Keratinocyte (primary cell): ENCODE measurements around the gene STK40. TPM values are rescaled to one million over a fixed set of nuclear protein-coding genes. Genes with fewer than 3 reads are reported as not detected.

Experiments
- DNase-seq: peaks from one replicate; pipeline ENCODE4 v3.0.0-alpha.2; 2011; ENCODE audit warnings: low read depth, missing footprints, low spot score
- FAIRE-seq: peaks from 2 replicates; lab custom pipeline; 2011; peaks lifted over from hg19 to GRCh38; lab: Jason Lieb, UNC
- H2AFZ ChIP-seq: 2 replicates; pipeline ENCODE4 v1.6.0; 2012; ENCODE audit warnings: low read length, control low read depth, inconsistent platforms; ENCODE audit not compliant: control insufficient read depth
- H3K27ac ChIP-seq: 2 replicates; pipeline ENCODE4 v1.5.1; 2011; ENCODE audit warnings: low read length; ENCODE audit not compliant: control insufficient read depth, insufficient read depth
- H3K27me3 ChIP-seq: 3 replicates; pipeline ENCODE4 v1.6.0; 2011; ENCODE audit warnings: low read length; ENCODE audit not compliant: control insufficient read depth, insufficient read depth; ENCODE audit errors: extremely low read depth
- H3K36me3 ChIP-seq, 2 experiments: 2 replicates in 1 of 2; 3 replicates in 1 of 2; pipeline ENCODE4 v1.5.1; 2011; ENCODE audit warnings: low read length in 2 of 2, mild to moderate bottlenecking in 1 of 2; ENCODE audit not compliant: control insufficient read depth in 2 of 2, insufficient read depth in 2 of 2; ENCODE audit errors: extremely low read depth in 1 of 2
- H3K4me1 ChIP-seq: 3 replicates; pipeline ENCODE4 v1.5.1; 2011; ENCODE audit warnings: low read length; ENCODE audit not compliant: control insufficient read depth, insufficient read depth; ENCODE audit errors: extremely low read depth
- H3K4me2 ChIP-seq: 3 replicates; pipeline ENCODE4 v1.6.0; 2011; ENCODE audit warnings: low read depth, low read length; ENCODE audit not compliant: control insufficient read depth, insufficient read depth; ENCODE audit errors: extremely low read depth
- H3K4me3 ChIP-seq, 3 experiments: fragments of 200-600 bp in 1 of 3; sonication (generic) in 1 of 3; 2 replicates in 2 of 3; 3 replicates in 1 of 3; pipeline ENCODE4 v1.5.1; 2011 to 2016; ENCODE audit warnings: low read length in 3 of 3, mild to moderate bottlenecking in 3 of 3, control low read depth in 2 of 3, inconsistent platforms in 1 of 3, low read depth in 1 of 3, mixed read lengths in 1 of 3, mixed run types in 1 of 3, moderate library complexity in 1 of 3; ENCODE audit not compliant: control insufficient read depth in 2 of 3, insufficient read depth in 2 of 3; ENCODE audit errors: extremely low read depth in 1 of 3
- H3K79me2 ChIP-seq: 2 replicates; pipeline ENCODE4 v1.6.0; 2012; ENCODE audit warnings: low read length; ENCODE audit not compliant: control insufficient read depth, insufficient read depth
- H3K9ac ChIP-seq: 3 replicates; pipeline ENCODE4 v1.6.0; 2011; ENCODE audit warnings: low read length; ENCODE audit not compliant: control insufficient read depth, insufficient read depth; ENCODE audit errors: extremely low read depth
- H3K9me1 ChIP-seq: 3 replicates; pipeline ENCODE4 v1.6.0; 2011; ENCODE audit warnings: low read length; ENCODE audit not compliant: control insufficient read depth, insufficient read depth; ENCODE audit errors: extremely low read depth
- H3K9me3 ChIP-seq: 2 replicates; pipeline ENCODE4 v1.5.1; 2012; ENCODE audit warnings: low read depth, low read length; ENCODE audit not compliant: control insufficient read depth
- H4K20me1 ChIP-seq: 3 replicates; pipeline ENCODE4 v1.6.0; 2011; ENCODE audit warnings: low read length; ENCODE audit not compliant: control insufficient read depth, insufficient read depth; ENCODE audit errors: extremely low read depth
- EZH2 ChIP-seq: IDR thresholded peaks from one replicate; pipeline ENCODE4 v1.6.1; 2012; ENCODE audit warnings: inconsistent platforms, mild to moderate bottlenecking, low read length, moderate library complexity
- dilution Hi-C: fragments of 300-500 bp; cut with MboI; formaldehyde crosslinking; loops from one replicate; pipeline ENCODE4 v1.7.0; 2020; ENCODE audit warnings: low sequenced_read_pairs; ENCODE audit not compliant: extremely low pct_ligation_motif_present
- polyA plus RNA-seq, 5 experiments: library from polyadenylated mRNA; depleted of rRNA in 3 of 5; stranded (reverse) in 3 of 5; stranded (forward) in 1 of 5; unstranded in 1 of 5; fragments of >200 nt; gene quantifications; 1 replicate in 1 of 5; 2 replicates in 3 of 5; 3 replicates in 1 of 5; pipeline versions ENCODE4 v1.2.1 to v1.2.3, GENCODE V29; 2011 to 2012; ENCODE audit warnings: missing spikeins in 2 of 5, low read depth in 1 of 5, low replicate concordance in 1 of 5
- TF ChIP-seq, protein P1 (sequence below), 3 experiments: IDR thresholded peaks in 1 of 3; conservative IDR thresholded peaks in 1 of 3; optimal IDR thresholded peaks in 1 of 3; 2 replicates in 2 of 3; 3 replicates in 1 of 3; pipeline versions ENCODE3 to v1.5.1; 2011; ENCODE audit warnings: low read length in 3 of 3, mild to moderate bottlenecking in 3 of 3, moderate library complexity in 2 of 3, control low read depth in 1 of 3, inconsistent platforms in 1 of 3; ENCODE audit not compliant: insufficient read depth in 2 of 3; ENCODE audit errors: extremely low read depth in 1 of 3

The STK40 gene
- polyA plus RNA-seq, 1 donor (not counting 4 experiments of a cell fraction or from before 2014, with no cell fraction given) = 10.4 TPM

DNA sequence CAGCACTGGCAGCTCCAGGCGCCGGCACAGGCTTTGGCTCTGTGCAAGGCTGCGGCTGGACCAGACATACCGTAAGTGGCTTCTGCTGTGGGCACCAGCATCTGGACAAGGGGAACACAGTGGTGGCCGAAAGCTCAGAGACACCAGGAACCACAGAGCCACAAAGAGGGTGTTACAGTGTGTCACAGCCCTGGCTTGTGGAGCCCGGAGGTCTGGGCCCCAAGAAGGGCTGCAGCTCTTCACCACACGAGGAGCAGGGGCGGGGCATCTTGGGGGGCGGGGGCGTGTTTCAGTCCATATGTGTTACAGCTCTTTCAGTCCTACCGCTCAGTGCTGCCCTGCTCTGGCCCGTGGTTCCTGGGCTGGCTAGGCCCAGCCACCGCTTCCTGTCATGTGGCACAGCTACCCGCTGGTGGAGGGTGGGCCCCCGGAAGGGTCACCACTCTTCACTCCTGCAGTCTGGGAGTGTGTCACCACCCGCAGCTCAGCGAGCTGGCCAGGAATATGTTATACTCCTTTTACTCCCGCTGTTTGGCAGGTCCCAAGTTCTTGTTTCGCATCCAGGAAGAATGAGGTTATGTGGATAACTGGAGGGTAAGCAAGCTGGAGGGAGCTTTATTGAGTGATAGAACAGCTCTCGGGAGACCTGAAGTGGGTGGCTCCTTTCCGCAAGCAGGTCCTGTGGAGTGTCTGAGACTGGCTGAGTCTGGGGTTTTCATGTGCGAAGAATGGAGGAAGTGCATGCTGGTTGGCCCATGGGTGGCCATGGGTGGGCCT is 15.3 kb upstream of the STK40 start:
- no peak for TF ChIP-seq EZH2
- TF ChIP-seq, protein P1, sequence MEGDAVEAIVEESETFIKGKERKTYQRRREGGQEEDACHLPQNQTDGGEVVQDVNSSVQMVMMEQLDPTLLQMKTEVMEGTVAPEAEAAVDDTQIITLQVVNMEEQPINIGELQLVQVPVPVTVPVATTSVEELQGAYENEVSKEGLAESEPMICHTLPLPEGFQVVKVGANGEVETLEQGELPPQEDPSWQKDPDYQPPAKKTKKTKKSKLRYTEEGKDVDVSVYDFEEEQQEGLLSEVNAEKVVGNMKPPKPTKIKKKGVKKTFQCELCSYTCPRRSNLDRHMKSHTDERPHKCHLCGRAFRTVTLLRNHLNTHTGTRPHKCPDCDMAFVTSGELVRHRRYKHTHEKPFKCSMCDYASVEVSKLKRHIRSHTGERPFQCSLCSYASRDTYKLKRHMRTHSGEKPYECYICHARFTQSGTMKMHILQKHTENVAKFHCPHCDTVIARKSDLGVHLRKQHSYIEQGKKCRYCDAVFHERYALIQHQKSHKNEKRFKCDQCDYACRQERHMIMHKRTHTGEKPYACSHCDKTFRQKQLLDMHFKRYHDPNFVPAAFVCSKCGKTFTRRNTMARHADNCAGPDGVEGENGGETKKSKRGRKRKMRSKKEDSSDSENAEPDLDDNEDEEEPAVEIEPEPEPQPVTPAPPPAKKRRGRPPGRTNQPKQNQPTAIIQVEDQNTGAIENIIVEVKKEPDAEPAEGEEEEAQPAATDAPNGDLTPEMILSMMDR (optimal IDR thresholded peaks at IDR 0.05 in 1 of 3, IDR thresholded peaks at IDR 0.05 in 1 of 3, conservative IDR thresholded peaks at IDR 0.05 in 1 of 3; ENCODE audit: extremely low read depth in 1 of 3, insufficient read depth in 2 of 3, low read length in 3 of 3) = no peak
- Histone ChIP-seq H3K27me3 (no peaks in the 10 kb centered on the region), H4K20me1 (no peaks in the 10 kb centered on the region), H3K9me1 (no peaks in the 10 kb centered on the region), H3K9ac (no peak overlapping the region), H3K36me3 (no peaks in the 10 kb centered on the region), H3K4me3 (no peak overlapping the region), H3K9me3 (no peaks in the 10 kb centered on the region), H3K4me2 (no peak overlapping the region), H3K79me2 (peaks cover 11% of the 10 kb centered on the region), H2AFZ (peak overlapping the region; percentile 46), H3K4me1 (peaks cover 12% of the 10 kb centered on the region), H3K27ac (no peak overlapping the region)
- no peak for FAIRE-seq
- dilution Hi-C loops = no loop called here
- no peak for DNase-seq

DNA sequence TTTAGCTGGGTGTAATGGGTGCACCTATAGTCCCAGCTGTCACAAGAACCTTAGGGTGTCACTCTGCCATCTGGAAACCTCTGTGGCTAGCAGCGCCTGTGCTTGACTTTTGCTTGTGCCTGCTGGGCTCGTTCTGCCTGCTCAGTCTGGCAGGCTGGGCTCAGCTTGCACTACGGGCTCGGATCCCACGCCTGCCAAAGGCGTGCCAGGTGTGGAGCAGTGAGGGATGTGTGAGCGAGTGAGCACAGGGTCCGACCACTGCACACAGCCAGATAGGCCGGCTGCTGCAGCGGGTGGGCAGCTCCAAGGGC is 14.7 kb upstream of the STK40 start:
- Histone ChIP-seq H3K9me3 (no peaks in the 10 kb centered on the region), H3K27ac (no peak overlapping the region), H3K36me3 (no peaks in the 10 kb centered on the region), H3K9me1 (no peaks in the 10 kb centered on the region), H3K9ac (no peak overlapping the region), H3K4me1 (peaks cover 12% of the 10 kb centered on the region), H3K79me2 (peaks cover 11% of the 10 kb centered on the region), H2AFZ (peak overlapping the region; percentile 46), H3K4me2 (no peak overlapping the region), H4K20me1 (no peaks in the 10 kb centered on the region), H3K4me3 (no peak overlapping the region), H3K27me3 (no peaks in the 10 kb centered on the region)
- dilution Hi-C loops = no loop called here
- FAIRE-seq (no peak), DNase-seq (no peak)
- TF ChIP-seq, protein P1 (optimal IDR thresholded peaks at IDR 0.05 in 1 of 3, IDR thresholded peaks at IDR 0.05 in 1 of 3, conservative IDR thresholded peaks at IDR 0.05 in 1 of 3; ENCODE audit: extremely low read depth in 1 of 3, insufficient read depth in 2 of 3, low read length in 3 of 3) = no peak
- no peak for TF ChIP-seq EZH2
